IMR-90 (cell line): ENCODE data around the gene SH2D7. TPM values are rescaled to one million over a fixed set of nuclear protein-coding genes. Genes with fewer than 3 reads are reported as not detected.

Experiments
- ATAC-seq: fragments of 200-7000 bp; cut with Tn5 transposase; 2 replicates; pipeline ENCODE4 v1.9.1; 2020; ENCODE audit warnings: low read depth, mild to moderate bottlenecking, moderate library complexity
- Bru-seq: library from RNA; stranded (reverse); fragments of 400-500 nt; gene quantifications from one replicate; lab custom pipeline; 2021; lab: Mats Ljungman, UMichigan
- BruChase-seq, 2 experiments: library from RNA; stranded (reverse); fragments of 400-500 nt; gene quantifications; one replicate each; lab custom pipeline; 2021; lab: Mats Ljungman, UMichigan
- BruUV-seq: library from RNA; stranded (reverse); fragments of 400-500 nt; replicated peaks from 2 replicates; lab custom pipeline; 2021; lab: Mats Ljungman, UMichigan
- CTCF ChIA-PET: fragments of 300-600 bp; formaldehyde crosslinking; extraction: SDS; loops from one replicate; lab custom pipeline; 2021; ENCODE audit warnings: antibody characterized with exemption; lab: Yijun Ruan, JAX
- POLR2A ChIA-PET: fragments of 300-600 bp; sonication (Branson Sonifier 250); formaldehyde crosslinking; loops from one replicate; lab custom pipeline; 2022; ENCODE audit warnings: antibody characterized with exemption; ENCODE audit not compliant: unreplicated experiment; lab: Charles Lee
- DNase-seq: peaks from one replicate; pipeline ENCODE4 v3.0.0; 2013
- H2AFZ ChIP-seq: replicated peaks from 2 replicates; pipeline ENCODE3; 2013; ENCODE audit warnings: low read length, mild to moderate bottlenecking; ENCODE audit not compliant: poor library complexity
- H2AK5ac ChIP-seq: 2 replicates; pipeline ENCODE4 v1.6.1; 2013; ENCODE audit warnings: low read depth, low read length, inconsistent platforms
- H2AK9ac ChIP-seq: replicated peaks from 2 replicates; pipeline ENCODE3; 2013; ENCODE audit warnings: mild to moderate bottlenecking, low read depth, low read length, moderate library complexity; ENCODE audit not compliant: poor library complexity
- H2BK120ac ChIP-seq: 2 replicates; pipeline ENCODE4 v1.6.1; 2013; ENCODE audit warnings: low read depth, low read length, inconsistent platforms
- H2BK15ac ChIP-seq: 3 replicates; pipeline ENCODE4 v1.6.1; 2013; ENCODE audit warnings: low read depth, low read length, inconsistent platforms
- H2BK20ac ChIP-seq: 2 replicates; pipeline ENCODE4 v1.6.1; 2013; ENCODE audit warnings: low read depth, mild to moderate bottlenecking, inconsistent platforms, low read length, moderate library complexity
- H2BK5ac ChIP-seq: 2 replicates; pipeline ENCODE4 v1.6.1; 2013; ENCODE audit warnings: mild to moderate bottlenecking, low read depth, low read length, inconsistent platforms; ENCODE audit not compliant: poor library complexity, severe bottlenecking
- H3K14ac ChIP-seq: replicated peaks from 2 replicates; pipeline ENCODE4 v1.6.1; 2013; ENCODE audit warnings: low read depth, low read length, inconsistent platforms
- H3K18ac ChIP-seq: 2 replicates; pipeline ENCODE4 v1.6.1; 2013; ENCODE audit warnings: low read depth, low read length, control low read depth
- H3K23ac ChIP-seq: 2 replicates; pipeline ENCODE4 v1.6.1; 2013; ENCODE audit warnings: low read depth, low read length, inconsistent platforms
- H3K27ac ChIP-seq: 2 replicates; pipeline ENCODE4 v1.5.1; 2013; ENCODE audit warnings: mild to moderate bottlenecking, control low read depth, low read length; ENCODE audit not compliant: insufficient read depth
- H3K27me3 ChIP-seq: 2 replicates; pipeline ENCODE4 v1.6.1; 2013; ENCODE audit warnings: low read length; ENCODE audit not compliant: control insufficient read depth, insufficient read depth
- H3K36me3 ChIP-seq: 2 replicates; pipeline ENCODE4 v1.6.1; 2013; ENCODE audit warnings: low read length, mixed read lengths; ENCODE audit not compliant: control insufficient read depth, insufficient read depth
- H3K4ac ChIP-seq: 2 replicates; pipeline ENCODE4 v1.6.1; 2013; ENCODE audit warnings: low read depth, low read length, inconsistent platforms
- H3K4me1 ChIP-seq: 2 replicates; pipeline ENCODE4 v1.6.1; 2013; ENCODE audit warnings: low read length, mixed read lengths; ENCODE audit not compliant: control insufficient read depth, insufficient read depth
- H3K4me2 ChIP-seq: 2 replicates; pipeline ENCODE4 v1.6.1; 2013; ENCODE audit warnings: low read depth, mild to moderate bottlenecking, control low read depth, low read length, moderate library complexity
- H3K4me3 ChIP-seq: 2 replicates; pipeline ENCODE4 v1.5.1; 2013; ENCODE audit warnings: low read depth, mild to moderate bottlenecking, control low read depth, low read length, moderate library complexity; ENCODE audit not compliant: insufficient read depth
- H3K56ac ChIP-seq: 2 replicates; pipeline ENCODE4 v1.6.1; 2013; ENCODE audit warnings: low read length, inconsistent platforms; ENCODE audit not compliant: insufficient read depth; ENCODE audit errors: extremely low read depth
- H3K79me1 ChIP-seq, 2 experiments: 2 replicates each; pipeline ENCODE4 v1.6.1; 2013; ENCODE audit warnings: low read length in 2 of 2, inconsistent platforms in 1 of 2, low read depth in 1 of 2
- H3K9ac ChIP-seq: 2 replicates; pipeline ENCODE4 v1.6.1; 2013; ENCODE audit warnings: low read depth, low read length, control low read depth
- H3K9me1 ChIP-seq: 2 replicates; pipeline ENCODE4 v1.6.1; 2013; ENCODE audit warnings: low read length, inconsistent platforms; ENCODE audit not compliant: insufficient read depth
- H3K9me3 ChIP-seq: 2 replicates; pipeline ENCODE4 v1.6.1; 2013; ENCODE audit warnings: low read length; ENCODE audit not compliant: control insufficient read depth, insufficient read depth
- H4K20me1 ChIP-seq: 2 replicates; pipeline ENCODE4 v1.6.1; 2013; ENCODE audit warnings: low read length, inconsistent platforms; ENCODE audit not compliant: insufficient read depth
- H4K5ac ChIP-seq: 2 replicates; pipeline ENCODE4 v1.6.1; 2013; ENCODE audit warnings: mild to moderate bottlenecking, low read depth, low read length, control low read depth
- H4K8ac ChIP-seq, 2 experiments: 2 replicates each; pipeline ENCODE4 v1.6.1; 2013; ENCODE audit warnings: low read depth in 2 of 2, low read length in 2 of 2, control low read depth in 1 of 2, inconsistent platforms in 1 of 2
- H4K91ac ChIP-seq: 2 replicates; pipeline ENCODE4 v1.6.1; 2013; ENCODE audit warnings: low read depth, low read length, inconsistent platforms; ENCODE audit not compliant: insufficient read depth
- FOS ChIP-seq: fragments of 150-350 bp; IDR thresholded peaks from 2 replicates; pipeline ENCODE4 v1.6.1; 2016; ENCODE audit warnings: low read depth, low read length
- RFX5 ChIP-seq: IDR thresholded peaks from 2 replicates; pipeline ENCODE4 v1.8.0; 2012; ENCODE audit warnings: low read depth, mild to moderate bottlenecking, low read length, moderate library complexity
- USF2 ChIP-seq: fragments of 150-350 bp; IDR thresholded peaks from 2 replicates; pipeline ENCODE4 v1.6.1; 2017; ENCODE audit warnings: mild to moderate bottlenecking, antibody characterized with exemption, low read length, low read depth
- WGBS, 2 experiments: methylation state at CpG; one replicate each; pipeline versions ENCODE4 v1.1.5 to v1.1.7; 2013; ENCODE audit warnings: missing lambda C conversion rate in 2 of 2; ENCODE audit not compliant: insufficient read length in 1 of 2; ENCODE audit errors: extremely low coverage in 2 of 2; 5-methylcytosine and 5-hydroxymethylcytosine counted together
- dilution Hi-C: fragments of 300-500 bp; cut with HindIII; formaldehyde crosslinking; loops from one replicate; pipeline ENCODE4 v1.14.3; 2018; ENCODE audit warnings: low sequenced_read_pairs; ENCODE audit not compliant: unreplicated experiment
- in situ Hi-C: fragments of 300-500 bp; cut with MboI; formaldehyde crosslinking; loops from 3 replicates; pipeline ENCODE4 v1.14.3; 2019; ENCODE audit warnings: low sequenced_read_pairs, inconsistent platforms, mixed read lengths
- intact Hi-C: fragments of 100-400 bp; cut with micrococcal nuclease; formaldehyde crosslinking; loops from 2 replicates; pipeline ENCODE4 v1.10.0; 2022
- long read RNA-seq: library from polyadenylated mRNA; unstranded; transcript quantifications from one replicate; pipeline ENCODE4 v2.0.0, GENCODE V29; 2021; ENCODE audit not compliant: unreplicated experiment
- polyA plus RNA-seq, 3 experiments: library from polyadenylated mRNA; depleted of rRNA; stranded (reverse); fragments of >200 nt; gene quantifications; 2 replicates each; pipeline ENCODE4 v1.2.3, GENCODE V29; 2012; ENCODE audit warnings: low replicate concordance in 1 of 3
- total RNA-seq: library from RNA; depleted of rRNA; stranded (reverse); fragments of >200 nt; gene quantifications from 2 replicates; pipeline ENCODE4 v1.2.3, GENCODE V29; 2012; rRNA removed
- TF ChIP-seq, protein P1 (sequence below): fragments of 150-350 bp; IDR thresholded peaks from 2 replicates; pipeline ENCODE4 v1.6.1; 2016; ENCODE audit warnings: low read depth, mild to moderate bottlenecking, low read length, moderate library complexity, borderline replicate concordance

The SH2D7 gene
- not detected in 2 replicates for total RNA-seq
- not detected in 2 replicates for polyA plus RNA-seq (2012; rRNA removed)
- not detected in 2 replicates for polyA plus RNA-seq (2012; cell fraction: cytosol; rRNA removed)
- not detected in 2 replicates for polyA plus RNA-seq (2012; cell fraction: nucleus; rRNA removed; ENCODE audit: low replicate concordance)
- percentile 4 among the genes with signal in this experiment for Bru-seq, nascent RNA
- not detected for BruChase-seq, experiment 1, labeled RNA remaining after a 6-hour chase
- percentile 12 among the genes with signal in this experiment for BruChase-seq, experiment 2, labeled RNA remaining after a 2-hour chase
- long read RNA-seq, result 0 reads

DNA sequence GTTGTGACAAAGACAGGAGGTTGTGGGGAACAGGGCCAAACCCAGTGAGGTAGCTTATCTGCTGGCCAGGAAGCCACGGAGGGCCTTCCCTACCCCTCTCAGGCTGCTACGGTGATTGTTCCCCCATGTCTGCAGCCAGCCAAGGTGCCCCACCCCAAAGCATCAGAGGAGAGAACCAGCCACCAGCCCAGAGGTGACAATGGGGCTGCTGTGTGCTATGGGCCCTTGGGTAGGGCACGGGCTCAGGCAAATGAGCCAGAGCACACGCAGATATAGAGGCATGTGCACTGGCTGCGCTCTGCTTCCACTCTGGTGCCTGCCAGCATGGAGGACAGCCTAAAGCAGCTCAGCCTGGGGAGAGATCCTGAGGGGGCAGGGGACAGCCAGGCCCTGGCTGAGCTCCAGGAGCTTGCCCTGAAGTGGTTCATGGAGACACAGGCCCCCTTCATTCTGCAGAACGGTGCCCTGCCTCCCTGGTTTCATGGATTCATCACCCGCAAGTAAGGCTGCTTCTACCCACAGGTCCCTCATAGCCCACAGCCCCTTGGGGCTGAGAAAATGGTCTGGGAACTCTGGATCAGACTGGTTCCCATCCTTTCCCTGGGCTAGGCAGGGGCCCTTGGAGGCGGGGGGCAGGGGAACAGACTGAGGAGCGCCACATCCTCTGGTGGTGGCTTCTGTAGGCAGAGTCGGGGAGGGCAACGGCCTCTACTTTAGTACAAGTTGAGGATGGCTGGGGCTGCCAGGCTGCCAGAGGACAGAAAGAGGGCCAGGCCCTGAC lies at the start of gene SH2D7:
Gene SH2D7, plus strand, starts transcription at position 301 of the 781 bp plus-strand sequence. Its CDS starts 24 bp downstream, at position 325.
- Histone ChIP-seq H3K9ac (no peak within 1 kb of the TSS), H4K5ac (peak within 1 kb of the TSS; percentile 16; the same call in 1 of the 2 replicates), H3K9me1 (peaks cover 16% of the 10 kb centered on the region), H2BK120ac (peak within 1 kb of the TSS; percentile 32), H3K4me2 (peak within 1 kb of the TSS; percentile 21; the same call in 1 of the 2 replicates), H3K18ac (peak within 1 kb of the TSS; percentile 57), H3K36me3 (no peaks in the 10 kb centered on the region), H2AK5ac (peak within 1 kb of the TSS; percentile 66), H4K91ac (peak within 1 kb of the TSS; percentile 35; the same call in 1 of the 2 replicates), H3K14ac (peak within 1 kb of the TSS; percentile 37; the same call in 1 of the 2 replicates), H2BK20ac (peak within 1 kb of the TSS; percentile 29; the same call in 1 of the 2 replicates), H3K79me1 (no peaks in the 10 kb centered on the region), H3K9me3 (no peaks in the 10 kb centered on the region), H4K8ac (no peak within 1 kb of the TSS), H3K4ac (peak within 1 kb of the TSS; percentile 36), H3K4me3 (no peak within 1 kb of the TSS), H3K27ac (peak within 1 kb of the TSS; percentile 9; the same call in 1 of the 2 replicates), H2BK15ac (peak within 1 kb of the TSS; percentile 66; the same call in 1 of the 3 replicates), H2AK9ac (peak within 1 kb of the TSS; percentile 25), H3K27me3 (peaks cover 22% of the 10 kb centered on the region), H4K20me1 (peaks cover 17% of the 10 kb centered on the region), H3K4me1 (peaks cover 23% of the 10 kb centered on the region), H3K23ac (peak within 1 kb of the TSS; percentile 16; the same call in 1 of the 2 replicates), H2AFZ (peak within 1 kb of the TSS; percentile 3), H3K56ac (no peak within 1 kb of the TSS), H2BK5ac (peak within 1 kb of the TSS; percentile 20)
- ChIA-PET POLR2A (no interaction called here), CTCF (interaction anchor here (1.8 to 2.5 kb wide), 2 partner anchors 10 to 16 kb away, joined by 7 to 10 read pairs; no protein-coding TSS in a partner anchor)
- no TSS peak for BruUV-seq
- DNase-seq, result no peak
- no peak for ATAC-seq
- TF ChIP-seq FOS (no peak), USF2 (no peak), RFX5 (no peak)
- TF ChIP-seq, protein P1, sequence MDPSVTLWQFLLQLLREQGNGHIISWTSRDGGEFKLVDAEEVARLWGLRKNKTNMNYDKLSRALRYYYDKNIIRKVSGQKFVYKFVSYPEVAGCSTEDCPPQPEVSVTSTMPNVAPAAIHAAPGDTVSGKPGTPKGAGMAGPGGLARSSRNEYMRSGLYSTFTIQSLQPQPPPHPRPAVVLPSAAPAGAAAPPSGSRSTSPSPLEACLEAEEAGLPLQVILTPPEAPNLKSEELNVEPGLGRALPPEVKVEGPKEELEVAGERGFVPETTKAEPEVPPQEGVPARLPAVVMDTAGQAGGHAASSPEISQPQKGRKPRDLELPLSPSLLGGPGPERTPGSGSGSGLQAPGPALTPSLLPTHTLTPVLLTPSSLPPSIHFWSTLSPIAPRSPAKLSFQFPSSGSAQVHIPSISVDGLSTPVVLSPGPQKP, result no peak
- WGBS, 2 experiments, result 78% methylated on average over 3 of the region's 11 CpGs; no CpG with 5 or more reads in 1 of the 2 experiments
- in situ Hi-C loops, result no loop called here
- intact Hi-C loops, result loop anchor here (5.0 kb wide), 1 partner anchor 85 kb away; no protein-coding TSS in a partner anchor
- dilution Hi-C loops, result no loop called here
